Caco-2 (cell line): ENCODE measurements around the gene TMCC2. TPM values are rescaled to one million over a fixed set of nuclear protein-coding genes. Genes with fewer than 3 reads are reported as not detected.

Experiments used
- BruUV-seq: library from RNA; stranded (reverse); fragments of 400-500 nt; replicated peaks from 2 replicates; lab custom pipeline; 2021; lab: Mats Ljungman, UMichigan
- CTCF ChIA-PET: fragments of 300-600 bp; sonication (Branson Sonifier 250); formaldehyde crosslinking; loops from one replicate; lab custom pipeline; 2022; ENCODE audit warnings: antibody characterized with exemption; lab: Charles Lee
- POLR2A ChIA-PET: fragments of 300-600 bp; sonication (Branson Sonifier 250); formaldehyde crosslinking; loops from one replicate; lab custom pipeline; 2022; ENCODE audit warnings: antibody characterized with exemption; lab: Charles Lee
- DNase-seq, 2 experiments: peaks; one replicate each; pipeline versions ENCODE4 v3.0.0 to v3.0.0-alpha.2; 2020 to 2022
- H3K27me3 ChIP-seq: replicated peaks from 2 replicates; pipeline ENCODE4 v1.6.0; 2011; ENCODE audit warnings: low read length; ENCODE audit not compliant: control insufficient read depth, insufficient read depth
- H3K36me3 ChIP-seq: 2 replicates; pipeline ENCODE4 v1.5.1; 2011; ENCODE audit warnings: low read length; ENCODE audit not compliant: control insufficient read depth, insufficient read depth
- H3K4me1 ChIP-seq: fragments of 250-450 bp; sonication (Bioruptor Pico); 2 replicates; pipeline ENCODE4 v1.5.1; 2020; ENCODE audit warnings: mild to moderate bottlenecking
- H3K4me3 ChIP-seq: 2 replicates; pipeline ENCODE4 v1.5.1; 2011; ENCODE audit warnings: low read depth, mild to moderate bottlenecking, control low read depth, low read length
- H3K9me3 ChIP-seq: fragments of 250-450 bp; sonication (Bioruptor Pico); 2 replicates; pipeline ENCODE4 v1.5.1; 2020; ENCODE audit warnings: mild to moderate bottlenecking, moderate library complexity
- H3K27ac Mint-ChIP-seq: one replicate; pipeline ENCODE4 v1.8.0; 2022; ENCODE audit warnings: mixed read lengths; ENCODE audit not compliant: unreplicated experiment
- H3K27me3 Mint-ChIP-seq: one replicate; pipeline ENCODE4 v1.8.0; 2022; ENCODE audit warnings: mixed read lengths; ENCODE audit not compliant: insufficient read depth, unreplicated experiment
- H3K36me3 Mint-ChIP-seq: one replicate; pipeline ENCODE4 v1.8.0; 2022; ENCODE audit warnings: mild to moderate bottlenecking, mixed read lengths; ENCODE audit not compliant: insufficient read depth, unreplicated experiment
- H3K4me1 Mint-ChIP-seq: one replicate; pipeline ENCODE4 v1.8.0; 2022; ENCODE audit warnings: low read depth, mixed read lengths; ENCODE audit not compliant: unreplicated experiment
- H3K4me3 Mint-ChIP-seq: one replicate; pipeline ENCODE4 v1.8.0; 2022; ENCODE audit warnings: mild to moderate bottlenecking, moderate library complexity, mixed read lengths; ENCODE audit not compliant: unreplicated experiment
- H3K9me3 Mint-ChIP-seq: one replicate; pipeline ENCODE4 v1.8.0; 2022; ENCODE audit warnings: mixed read lengths; ENCODE audit not compliant: unreplicated experiment
- CTCF ChIP-seq, 2 experiments: fragments of 200-600 bp in 1 of 2; IDR thresholded peaks; 1 replicate in 1 of 2; 2 replicates in 1 of 2; pipeline versions ENCODE4 v1.5.1 to v1.8.0; 2011 to 2022; ENCODE audit warnings: antibody characterized with exemption in 1 of 2, control low read depth in 1 of 2, inconsistent platforms in 1 of 2, low read depth in 1 of 2, low read length in 1 of 2, mild to moderate bottlenecking in 1 of 2, moderate library complexity in 1 of 2; ENCODE audit not compliant: insufficient read depth in 1 of 2, severe bottlenecking in 1 of 2, unreplicated experiment in 1 of 2
- intact Hi-C: fragments of 100-400 bp; cut with micrococcal nuclease; formaldehyde crosslinking; loops from one replicate; pipeline ENCODE4 v1.10.0; 2022; ENCODE audit not compliant: unreplicated experiment
- total RNA-seq: library from RNA; stranded (reverse); gene quantifications from 2 replicates; pipeline ENCODE4 v1.2.3, GENCODE V29; 2022

TMCC2 gene
- total RNA-seq, 1 experiment from 2014 or later, result 0.91 TPM

- ChIA-PET POLR2A (no interaction called here), CTCF (no interaction called here)
- no peak overlapping the region for H3K4me3 Mint-ChIP-seq
- BruUV-seq, result no TSS peak
- H3K9me3 ChIP-seq, result no peaks in the 10 kb centered on the region
- H3K27ac Mint-ChIP-seq, result no peak overlapping the region
- no peaks in the 10 kb centered on the region for H3K27me3 ChIP-seq
- H3K4me1 ChIP-seq, result peaks cover under 1% of the 10 kb centered on the region; the same call in 1 of the 2 replicates
- H3K4me1 Mint-ChIP-seq, result no peaks in the 10 kb centered on the region
- peaks cover 6% of the 10 kb centered on the region for H3K36me3 Mint-ChIP-seq
- no peaks in the 10 kb centered on the region for H3K27me3 Mint-ChIP-seq
- no peak for TF ChIP-seq CTCF (IDR thresholded peaks at IDR 0.05; ENCODE audit: insufficient read depth in 1 of 2, low read depth in 1 of 2, low read length in 1 of 2, severe bottlenecking in 1 of 2, unreplicated experiment in 1 of 2)
- H3K4me3 ChIP-seq, result no peak overlapping the region
- H3K36me3 ChIP-seq, result no peaks in the 10 kb centered on the region
- no peaks in the 10 kb centered on the region for H3K9me3 Mint-ChIP-seq
- intact Hi-C loops, result no loop called here
- DNase-seq, result no peak
These were observed 44.8 kb upstream of the TMCC2 start for GRCh38 chr1:205182930-205183329.

- H3K27ac Mint-ChIP-seq, result no peak overlapping the region
- Histone ChIP-seq H3K4me1 (peaks cover 4% of the 10 kb centered on the region; the same call in 1 of the 2 replicates), H3K9me3 (no peaks in the 10 kb centered on the region), H3K27me3 (no peaks in the 10 kb centered on the region), H3K36me3 (no peaks in the 10 kb centered on the region), H3K4me3 (no peak overlapping the region)
- DNase-seq, result no peak
- POLR2A ChIA-PET, result interaction anchor here (0.8 kb wide), 1 partner anchor 63 kb away, joined by 3 read pairs; no protein-coding TSS in a partner anchor
- TF ChIP-seq CTCF (IDR thresholded peaks at IDR 0.05; ENCODE audit: insufficient read depth in 1 of 2, low read depth in 1 of 2, low read length in 1 of 2, severe bottlenecking in 1 of 2, unreplicated experiment in 1 of 2), result no peak
- H3K36me3 Mint-ChIP-seq, result peaks cover 6% of the 10 kb centered on the region
- CTCF ChIA-PET, result no interaction called here
- intact Hi-C loops, result no loop called here
- H3K9me3 Mint-ChIP-seq, result no peaks in the 10 kb centered on the region
- H3K4me3 Mint-ChIP-seq, result no peak overlapping the region
- BruUV-seq, result no TSS peak
- no peaks in the 10 kb centered on the region for H3K27me3 Mint-ChIP-seq
- H3K4me1 Mint-ChIP-seq, result no peaks in the 10 kb centered on the region
These were observed 43.9 kb upstream of the TMCC2 start for GRCh38 chr1:205183676-205184335.

- no TSS peak for BruUV-seq
- intact Hi-C loops, result no loop called here
- Histone ChIP-seq H3K4me1 (peaks cover 4% of the 10 kb centered on the region; the same call in 1 of the 2 replicates), H3K36me3 (no peaks in the 10 kb centered on the region), H3K27me3 (no peaks in the 10 kb centered on the region), H3K4me3 (no peak overlapping the region), H3K9me3 (no peaks in the 10 kb centered on the region)
- no peak for DNase-seq
- no peak overlapping the region for H3K4me3 Mint-ChIP-seq
- H3K36me3 Mint-ChIP-seq, result peaks cover 6% of the 10 kb centered on the region
- H3K27me3 Mint-ChIP-seq, result no peaks in the 10 kb centered on the region
- H3K4me1 Mint-ChIP-seq, result no peaks in the 10 kb centered on the region
- H3K27ac Mint-ChIP-seq, result no peak overlapping the region
- ChIA-PET CTCF (no interaction called here), POLR2A (no interaction called here)
- no peak for TF ChIP-seq CTCF (IDR thresholded peaks at IDR 0.05; ENCODE audit: insufficient read depth in 1 of 2, low read depth in 1 of 2, low read length in 1 of 2, severe bottlenecking in 1 of 2, unreplicated experiment in 1 of 2)
- H3K9me3 Mint-ChIP-seq, result no peaks in the 10 kb centered on the region
These were observed 41.6 kb upstream of the TMCC2 start for GRCh38 chr1:205186191-205186590.
